Skeletal muscle satellite cell (primary cell): Measurements from ENCODE around the gene CACNB2.

ENCODE experiments used
- H3K27me3 ChIP-seq: 2 replicates; pipeline ENCODE4 v1.7.0; 2013; ENCODE audit warnings: low read length; ENCODE audit not compliant: control insufficient read depth, insufficient read depth
- H3K36me3 ChIP-seq: 2 replicates; pipeline ENCODE4 v1.7.0; 2013; ENCODE audit warnings: mild to moderate bottlenecking, control low read depth, low read length; ENCODE audit not compliant: insufficient read depth
- H3K4me1 ChIP-seq: 2 replicates; pipeline ENCODE4 v1.7.0; 2013; ENCODE audit warnings: low read length; ENCODE audit not compliant: control insufficient read depth, insufficient read depth
- H3K4me2 ChIP-seq: 2 replicates; pipeline ENCODE4 v1.7.0; 2013; ENCODE audit warnings: mild to moderate bottlenecking, low read length
- H3K4me3 ChIP-seq: 2 replicates; pipeline ENCODE4 v1.7.0; 2013; ENCODE audit warnings: low read length
- H3K9ac ChIP-seq: 2 replicates; pipeline ENCODE4 v1.7.0; 2013; ENCODE audit warnings: mild to moderate bottlenecking, low read depth, low read length, moderate library complexity
- H3K9me3 ChIP-seq: replicated peaks from 2 replicates; pipeline ENCODE4 v1.7.0; 2013; ENCODE audit warnings: mild to moderate bottlenecking, control low read depth, low read length

The CACNB2 gene

GRCh38 chr10:18264466-18265050, 124.3 kb downstream of the CACNB2 start:
- Histone ChIP-seq H3K4me3 (no peak overlapping the region), H3K4me1 (no peaks in the 10 kb centered on the region), H3K4me2 (no peak overlapping the region), H3K9me3 (no peaks in the 10 kb centered on the region), H3K27me3 (peaks cover 21% of the 10 kb centered on the region), H3K9ac (no peak overlapping the region), H3K36me3 (no peaks in the 10 kb centered on the region)

GRCh38 chr10:18268005-18268404, 127.8 kb downstream of the CACNB2 start:
- H3K4me2 ChIP-seq: no peak overlapping the region
- H3K27me3 ChIP-seq: peaks cover 16% of the 10 kb centered on the region
- H3K4me3 ChIP-seq: no peak overlapping the region
- H3K9me3 ChIP-seq: no peaks in the 10 kb centered on the region
- H3K4me1 ChIP-seq: no peaks in the 10 kb centered on the region
- H3K9ac ChIP-seq: no peak overlapping the region
- H3K36me3 ChIP-seq: no peaks in the 10 kb centered on the region

- Histone ChIP-seq H3K9ac (no peak overlapping the region), H3K27me3 (peaks cover 9% of the 10 kb centered on the region)
These were observed 131.3 kb downstream of the CACNB2 start for GRCh38 chr10:18271491-18271890.

GRCh38 chr10:18273039-18273438, 132.8 kb downstream of the CACNB2 start:
- Histone ChIP-seq H3K9ac (no peak overlapping the region), H3K4me2 (no peak overlapping the region), H3K9me3 (no peaks in the 10 kb centered on the region), H3K27me3 (peaks cover 9% of the 10 kb centered on the region), H3K4me1 (no peaks in the 10 kb centered on the region), H3K36me3 (no peaks in the 10 kb centered on the region), H3K4me3 (no peak overlapping the region)

More at GRCh38 chr10:18271491-18271890, 131.3 kb downstream of the CACNB2 start:
- Histone ChIP-seq H3K4me1 (no peaks in the 10 kb centered on the region), H3K9me3 (no peaks in the 10 kb centered on the region), H3K4me3 (no peak overlapping the region), H3K36me3 (no peaks in the 10 kb centered on the region), H3K4me2 (no peak overlapping the region)

- H3K27me3 ChIP-seq: no peaks in the 10 kb centered on the region
- H3K9me3 ChIP-seq: no peaks in the 10 kb centered on the region
- no peak overlapping the region for H3K9ac ChIP-seq
- no peaks in the 10 kb centered on the region for H3K36me3 ChIP-seq
- no peaks in the 10 kb centered on the region for H3K4me1 ChIP-seq
- no peak overlapping the region for H3K4me2 ChIP-seq
- H3K4me3 ChIP-seq: no peak overlapping the region
These were observed 138.0 kb downstream of the CACNB2 start for GRCh38 chr10:18278181-18278580.

GRCh38 chr10:18279173-18279572, 138.9 kb downstream of the CACNB2 start:
- Histone ChIP-seq H3K36me3 (no peaks in the 10 kb centered on the region), H3K4me1 (no peaks in the 10 kb centered on the region), H3K4me3 (no peak overlapping the region), H3K4me2 (no peak overlapping the region), H3K27me3 (no peaks in the 10 kb centered on the region), H3K9ac (no peak overlapping the region), H3K9me3 (no peaks in the 10 kb centered on the region)

- H3K9ac ChIP-seq: no peak overlapping the region
- no peaks in the 10 kb centered on the region for H3K36me3 ChIP-seq
- H3K4me1 ChIP-seq: no peaks in the 10 kb centered on the region
- no peaks in the 10 kb centered on the region for H3K9me3 ChIP-seq
- H3K27me3 ChIP-seq: no peaks in the 10 kb centered on the region
- H3K4me3 ChIP-seq: no peak overlapping the region
- no peak overlapping the region for H3K4me2 ChIP-seq
These were observed 141.9 kb downstream of the CACNB2 start for GRCh38 chr10:18282094-18282493.

- Histone ChIP-seq H3K4me2 (no peak overlapping the region), H3K4me1 (no peaks in the 10 kb centered on the region), H3K4me3 (no peak overlapping the region), H3K9ac (no peak overlapping the region), H3K9me3 (no peaks in the 10 kb centered on the region), H3K36me3 (no peaks in the 10 kb centered on the region), H3K27me3 (no peaks in the 10 kb centered on the region)
These were observed 150.6 kb downstream of the CACNB2 start for GRCh38 chr10:18290651-18291313.

- H3K36me3 ChIP-seq: no peaks in the 10 kb centered on the region
- no peaks in the 10 kb centered on the region for H3K4me1 ChIP-seq
- H3K27me3 ChIP-seq: no peaks in the 10 kb centered on the region
- H3K9me3 ChIP-seq: no peaks in the 10 kb centered on the region
- H3K9ac ChIP-seq: no peak overlapping the region
- H3K4me2 ChIP-seq: no peak overlapping the region
- no peak overlapping the region for H3K4me3 ChIP-seq
These were observed 153.6 kb downstream of the CACNB2 start for GRCh38 chr10:18293536-18294510.

GRCh38 chr10:18294633-18295032, 154.4 kb downstream of the CACNB2 start:
- Histone ChIP-seq H3K9ac (no peak overlapping the region), H3K36me3 (no peaks in the 10 kb centered on the region), H3K4me1 (no peaks in the 10 kb centered on the region), H3K4me2 (no peak overlapping the region), H3K27me3 (no peaks in the 10 kb centered on the region), H3K9me3 (no peaks in the 10 kb centered on the region), H3K4me3 (no peak overlapping the region)

- Histone ChIP-seq H3K36me3 (no peaks in the 10 kb centered on the region), H3K9me3 (no peaks in the 10 kb centered on the region), H3K4me2 (no peak overlapping the region), H3K4me1 (no peaks in the 10 kb centered on the region), H3K27me3 (no peaks in the 10 kb centered on the region), H3K4me3 (no peak overlapping the region), H3K9ac (no peak overlapping the region)
These were observed 157.4 kb downstream of the CACNB2 start for GRCh38 chr10:18297659-18298058.
